Right kidney (tissue), 1 donor: Measurements from ENCODE around the gene MYOCD.

Experiments
- DNase-seq: peaks from one replicate; pipeline ENCODE4 v3.0.0-alpha.2; 2016

Gene MYOCD

GRCh38 chr17:12768255-12768654 is 102.6 kb downstream of the MYOCD start:
- no peak for DNase-seq

- DNase-seq: no peak
Measured at GRCh38 chr17:12769981-12770380, 104.3 kb downstream of the MYOCD start.

- DNase-seq: no peak
Measured at GRCh38 chr17:12773153-12773552, 107.5 kb downstream of the MYOCD start.

- DNase-seq: no peak
Measured at GRCh38 chr17:12789075-12789480, 123.4 kb downstream of the MYOCD start.

- peak; percentile 89 for DNase-seq
Measured at GRCh38 chr17:12789481-12790248, 124.0 kb downstream of the MYOCD start, which contains the start of gene ARHGAP44. Gene ARHGAP44, plus strand, starts transcription at chr17:12789498. Its CDS starts 341 bp downstream, at chr17:12789839.

GRCh38 chr17:12790249-12791106 is 124.8 kb downstream of the MYOCD start:
- DNase-seq: no peak

- no peak for DNase-seq
Measured at GRCh38 chr17:12794919-12795532, 129.3 kb downstream of the MYOCD start.

GRCh38 chr17:12800855-12801365 is 135.2 kb downstream of the MYOCD start:
- DNase-seq: no peak

- DNase-seq: no peak
Measured at GRCh38 chr17:12806630-12807029, 140.9 kb downstream of the MYOCD start.

- no peak for DNase-seq
Measured at GRCh38 chr17:12808723-12809122, 143.0 kb downstream of the MYOCD start.

GRCh38 chr17:12812877-12813276 is 147.2 kb downstream of the MYOCD start:
- no peak for DNase-seq

GRCh38 chr17:12813664-12814063 is 148.0 kb downstream of the MYOCD start:
- DNase-seq: no peak

- DNase-seq: no peak
Measured at GRCh38 chr17:12814718-12815117, 149.0 kb downstream of the MYOCD start.

- DNase-seq: no peak
Measured at GRCh38 chr17:12815642-12816141, 150.0 kb downstream of the MYOCD start.
